ENCODE data around the gene KIZ.

The KIZ gene

GRCh38 chr20:21177767-21178166, 51.9 kb downstream of the KIZ start:
- H3K36me3 ChIP-seq (ENCODE audit: control insufficient read depth in 1 of 2, insufficient read depth in 2 of 2, low read length in 2 of 2): no peaks in the 10 kb centered on the region
- H3K4me2 ChIP-seq (ENCODE audit: low read length): no peak overlapping the region
- H3K9me3 ChIP-seq (ENCODE audit: insufficient read depth, low read depth, low read length): no peaks in the 10 kb centered on the region
- H3K18ac ChIP-seq (ENCODE audit: low read length): no peak overlapping the region
- peaks cover 0 to 2% of the 10 kb centered on the region in 2 experiments for H3K4me1 ChIP-seq (ENCODE audit: control insufficient read depth in 1 of 2, insufficient read depth in 2 of 2, low read length in 2 of 2)
- H3K14ac ChIP-seq (ENCODE audit: low read length): no peak overlapping the region
- no peak overlapping the region for H4K12ac ChIP-seq (ENCODE audit: low read depth, low read length)
- no peak overlapping the region for H3K9ac ChIP-seq (ENCODE audit: low read length)
- H3K4ac ChIP-seq (ENCODE audit: low read depth, low read length): no peak overlapping the region
- H4K91ac ChIP-seq (ENCODE audit: low read depth, low read length): no peak overlapping the region
- H3K27ac ChIP-seq (ENCODE audit: low read depth, low read length): no peak overlapping the region
- H2AFZ ChIP-seq (ENCODE audit: insufficient read depth, low read length, poor library complexity): no peak overlapping the region
- no peak overlapping the region for H4K8ac ChIP-seq (ENCODE audit: low read depth, low read length)
- H3K79me2 ChIP-seq (ENCODE audit: control insufficient read depth, insufficient read depth, low read length, poor library complexity): no peaks in the 10 kb centered on the region
- no peak overlapping the region for H2BK5ac ChIP-seq (ENCODE audit: low read depth, low read length, poor library complexity)
- WGBS (ENCODE audit: extremely low coverage, insufficient coverage, insufficient read length): no CpG with 5 or more reads among the region's 2 CpGs
- H2BK12ac ChIP-seq (ENCODE audit: low read length): no peak overlapping the region
- H2BK120ac ChIP-seq (ENCODE audit: insufficient read depth, low read length, poor library complexity): no peak overlapping the region
- no peak overlapping the region for H3K4me3 ChIP-seq (ENCODE audit: low read depth, low read length)
- H3K27me3 ChIP-seq (ENCODE audit: insufficient read depth, low read length): no peaks in the 10 kb centered on the region
- H2AK5ac ChIP-seq (ENCODE audit: low read length): no peak overlapping the region
- no peaks in the 10 kb centered on the region for H3K79me1 ChIP-seq (ENCODE audit: low read length)
- DNase-seq: no peak
- H3K23ac ChIP-seq (ENCODE audit: low read length): no peak overlapping the region

GRCh38 chr20:21179757-21180156, 53.9 kb downstream of the KIZ start:
- H3K36me3 ChIP-seq (ENCODE audit: control insufficient read depth in 1 of 2, insufficient read depth in 2 of 2, low read length in 2 of 2): no peaks in the 10 kb centered on the region
- H3K27ac ChIP-seq (ENCODE audit: low read depth, low read length): no peak overlapping the region
- H4K12ac ChIP-seq (ENCODE audit: low read depth, low read length): no peak overlapping the region
- H2BK120ac ChIP-seq (ENCODE audit: insufficient read depth, low read length, poor library complexity): no peak overlapping the region
- no peaks in the 10 kb centered on the region for H3K27me3 ChIP-seq (ENCODE audit: insufficient read depth, low read length)
- no peak overlapping the region for H3K9ac ChIP-seq (ENCODE audit: low read length)
- no peak overlapping the region for H2BK12ac ChIP-seq (ENCODE audit: low read length)
- peaks cover 0 to 2% of the 10 kb centered on the region in 2 experiments for H3K4me1 ChIP-seq (ENCODE audit: control insufficient read depth in 1 of 2, insufficient read depth in 2 of 2, low read length in 2 of 2)
- no peak overlapping the region for H2AK5ac ChIP-seq (ENCODE audit: low read length)
- no peak overlapping the region for H2AFZ ChIP-seq (ENCODE audit: insufficient read depth, low read length, poor library complexity)
- no peak overlapping the region for H3K4ac ChIP-seq (ENCODE audit: low read depth, low read length)
- H3K79me1 ChIP-seq (ENCODE audit: low read length): no peaks in the 10 kb centered on the region
- no peak overlapping the region for H3K14ac ChIP-seq (ENCODE audit: low read length)
- no CpG with 5 or more reads among the region's 2 CpGs for WGBS (ENCODE audit: extremely low coverage, insufficient coverage, insufficient read length)
- no peak overlapping the region for H3K23ac ChIP-seq (ENCODE audit: low read length)
- no peak overlapping the region for H4K8ac ChIP-seq (ENCODE audit: low read depth, low read length)
- no peak overlapping the region for H2BK5ac ChIP-seq (ENCODE audit: low read depth, low read length, poor library complexity)
- H3K9me3 ChIP-seq (ENCODE audit: insufficient read depth, low read depth, low read length): no peaks in the 10 kb centered on the region
- H3K18ac ChIP-seq (ENCODE audit: low read length): no peak overlapping the region
- no peak overlapping the region for H3K4me2 ChIP-seq (ENCODE audit: low read length)
- DNase-seq: peak in 1 of 2 donors; percentile 35
- H3K4me3 ChIP-seq (ENCODE audit: low read depth, low read length): no peak overlapping the region
- H4K91ac ChIP-seq (ENCODE audit: low read depth, low read length): no peak overlapping the region
- no peaks in the 10 kb centered on the region for H3K79me2 ChIP-seq (ENCODE audit: control insufficient read depth, insufficient read depth, low read length, poor library complexity)

- H3K79me1 ChIP-seq (ENCODE audit: low read length): no peaks in the 10 kb centered on the region
- H2BK5ac ChIP-seq (ENCODE audit: low read depth, low read length, poor library complexity): no peak overlapping the region
- no peak overlapping the region for H3K4me3 ChIP-seq (ENCODE audit: low read depth, low read length)
- no peak overlapping the region for H2BK12ac ChIP-seq (ENCODE audit: low read length)
- H4K8ac ChIP-seq (ENCODE audit: low read depth, low read length): no peak overlapping the region
- H3K18ac ChIP-seq (ENCODE audit: low read length): no peak overlapping the region
- H3K27ac ChIP-seq (ENCODE audit: low read depth, low read length): no peak overlapping the region
- H3K9me3 ChIP-seq (ENCODE audit: insufficient read depth, low read depth, low read length): no peaks in the 10 kb centered on the region
- H3K4me1 ChIP-seq (ENCODE audit: control insufficient read depth in 1 of 2, insufficient read depth in 2 of 2, low read length in 2 of 2): peaks cover 0 to 2% of the 10 kb centered on the region in 2 experiments
- H2AK5ac ChIP-seq (ENCODE audit: low read length): no peak overlapping the region
- H3K4ac ChIP-seq (ENCODE audit: low read depth, low read length): no peak overlapping the region
- H3K79me2 ChIP-seq (ENCODE audit: control insufficient read depth, insufficient read depth, low read length, poor library complexity): no peaks in the 10 kb centered on the region
- H4K91ac ChIP-seq (ENCODE audit: low read depth, low read length): no peak overlapping the region
- H3K4me2 ChIP-seq (ENCODE audit: low read length): no peak overlapping the region
- H3K23ac ChIP-seq (ENCODE audit: low read length): no peak overlapping the region
- no peak for DNase-seq
- no peak overlapping the region for H2AFZ ChIP-seq (ENCODE audit: insufficient read depth, low read length, poor library complexity)
- no peaks in the 10 kb centered on the region for H3K27me3 ChIP-seq (ENCODE audit: insufficient read depth, low read length)
- no peaks in the 10 kb centered on the region for H3K36me3 ChIP-seq (ENCODE audit: control insufficient read depth in 1 of 2, insufficient read depth in 2 of 2, low read length in 2 of 2)
- WGBS (ENCODE audit: extremely low coverage, insufficient coverage, insufficient read length): no CpG with 5 or more reads among the region's 6 CpGs
- no peak overlapping the region for H4K12ac ChIP-seq (ENCODE audit: low read depth, low read length)
- no peak overlapping the region for H3K14ac ChIP-seq (ENCODE audit: low read length)
- H2BK120ac ChIP-seq (ENCODE audit: insufficient read depth, low read length, poor library complexity): no peak overlapping the region
- no peak overlapping the region for H3K9ac ChIP-seq (ENCODE audit: low read length)
Observed at GRCh38 chr20:21180248-21180647, 54.4 kb downstream of the KIZ start.

GRCh38 chr20:21181028-21181427, 55.1 kb downstream of the KIZ start:
- H3K14ac ChIP-seq (ENCODE audit: low read length): no peak overlapping the region
- no peak overlapping the region for H3K4me3 ChIP-seq (ENCODE audit: low read depth, low read length)
- H3K4me2 ChIP-seq (ENCODE audit: low read length): no peak overlapping the region
- H2BK120ac ChIP-seq (ENCODE audit: insufficient read depth, low read length, poor library complexity): no peak overlapping the region
- H3K36me3 ChIP-seq (ENCODE audit: control insufficient read depth in 1 of 2, insufficient read depth in 2 of 2, low read length in 2 of 2): no peaks in the 10 kb centered on the region
- H2BK5ac ChIP-seq (ENCODE audit: low read depth, low read length, poor library complexity): no peak overlapping the region
- no peak overlapping the region for H3K27ac ChIP-seq (ENCODE audit: low read depth, low read length)
- DNase-seq: no peak
- no peak overlapping the region for H4K12ac ChIP-seq (ENCODE audit: low read depth, low read length)
- H3K4me1 ChIP-seq (ENCODE audit: control insufficient read depth in 1 of 2, insufficient read depth in 2 of 2, low read length in 2 of 2): peaks cover 0 to 2% of the 10 kb centered on the region in 2 experiments
- H2BK12ac ChIP-seq (ENCODE audit: low read length): no peak overlapping the region
- H3K4ac ChIP-seq (ENCODE audit: low read depth, low read length): no peak overlapping the region
- H3K79me2 ChIP-seq (ENCODE audit: control insufficient read depth, insufficient read depth, low read length, poor library complexity): no peaks in the 10 kb centered on the region
- H3K79me1 ChIP-seq (ENCODE audit: low read length): no peaks in the 10 kb centered on the region
- H3K9ac ChIP-seq (ENCODE audit: low read length): no peak overlapping the region
- H3K27me3 ChIP-seq (ENCODE audit: insufficient read depth, low read length): no peaks in the 10 kb centered on the region
- H3K18ac ChIP-seq (ENCODE audit: low read length): no peak overlapping the region
- H4K91ac ChIP-seq (ENCODE audit: low read depth, low read length): no peak overlapping the region
- H2AK5ac ChIP-seq (ENCODE audit: low read length): no peak overlapping the region
- no peaks in the 10 kb centered on the region for H3K9me3 ChIP-seq (ENCODE audit: insufficient read depth, low read depth, low read length)
- no CpG with 5 or more reads among the region's 3 CpGs for WGBS (ENCODE audit: extremely low coverage, insufficient coverage, insufficient read length)
- no peak overlapping the region for H3K23ac ChIP-seq (ENCODE audit: low read length)
- no peak overlapping the region for H4K8ac ChIP-seq (ENCODE audit: low read depth, low read length)
- H2AFZ ChIP-seq (ENCODE audit: insufficient read depth, low read length, poor library complexity): no peak overlapping the region
